ENCODE measurements around the gene NOX1. TPM values are rescaled to one million over a fixed set of nuclear protein-coding genes. Genes with fewer than 3 reads are reported as not detected.

The NOX1 gene
- total RNA-seq (2014; rRNA removed; shearing (Covaris generic)): not detected in 2 replicates
- not detected in 2 replicates for polyA plus RNA-seq (2015; cell fraction: cytosol; rRNA removed)
- polyA plus RNA-seq (2015; cell fraction: nucleus; rRNA removed): not detected in 2 replicates

- peak; percentile 2 for DNase-seq (ENCODE audit: low read depth, low spot score)
- in situ Hi-C loops (cut with HindIII; ENCODE audit: low pct_unique_long_range_greater_than_20kb, low sequenced_read_pairs): no loop called here
Measured at GRCh38 chrX:100874325-100874724, at the start of gene NOX1. NOX1 (minus strand) TSS chrX:100874359; CDS start chrX:100874139, 220 bp downstream.

- DNase-seq (ENCODE audit: low read depth, low spot score): no peak
- in situ Hi-C loops (cut with HindIII; ENCODE audit: low pct_unique_long_range_greater_than_20kb, low sequenced_read_pairs): no loop called here
Measured at GRCh38 chrX:100915562-100915961, 41.4 kb upstream of the NOX1 start.

- DNase-seq (ENCODE audit: low read depth, low spot score): no peak
- in situ Hi-C loops (cut with HindIII; ENCODE audit: low pct_unique_long_range_greater_than_20kb, low sequenced_read_pairs): no loop called here
Measured at GRCh38 chrX:100913111-100913510, 39.0 kb upstream of the NOX1 start.

DNA sequence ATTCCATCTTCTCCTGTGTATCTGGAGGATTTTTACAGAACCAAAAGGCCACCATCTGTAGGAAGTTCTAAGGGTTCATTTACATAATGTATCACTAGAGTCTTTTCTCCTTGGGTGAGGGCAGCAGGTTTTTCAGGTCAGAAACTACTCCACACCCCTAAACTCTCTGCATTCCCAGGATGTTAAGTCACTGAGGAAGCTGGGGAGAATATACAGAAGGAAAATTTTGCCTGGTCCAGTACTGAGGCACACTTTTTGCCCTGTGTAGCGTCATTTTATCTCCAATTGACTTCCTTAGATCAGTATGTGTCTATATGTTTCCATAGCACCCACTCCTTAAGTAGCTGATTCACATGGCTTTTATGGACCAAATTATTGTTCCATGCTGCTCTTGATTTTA lies 37.6 kb upstream of the NOX1 start:
- in situ Hi-C loops (cut with HindIII; ENCODE audit: low pct_unique_long_range_greater_than_20kb, low sequenced_read_pairs): no loop called here
- no peak for DNase-seq (ENCODE audit: low read depth, low spot score)

- no peak for DNase-seq (ENCODE audit: low read depth, low spot score)
- in situ Hi-C loops (cut with HindIII; ENCODE audit: low pct_unique_long_range_greater_than_20kb, low sequenced_read_pairs): no loop called here
Measured at GRCh38 chrX:100905620-100906019, 31.5 kb upstream of the NOX1 start.

- no peak for DNase-seq (ENCODE audit: low read depth, low spot score)
- in situ Hi-C loops (cut with HindIII; ENCODE audit: low pct_unique_long_range_greater_than_20kb, low sequenced_read_pairs): no loop called here
Measured at GRCh38 chrX:100904433-100904832, 30.3 kb upstream of the NOX1 start.

- in situ Hi-C loops (cut with HindIII; ENCODE audit: low pct_unique_long_range_greater_than_20kb, low sequenced_read_pairs): no loop called here
- DNase-seq (ENCODE audit: low read depth, low spot score): peak; percentile 63
Measured at GRCh38 chrX:100895365-100896075, 21.4 kb upstream of the NOX1 start.

DNA sequence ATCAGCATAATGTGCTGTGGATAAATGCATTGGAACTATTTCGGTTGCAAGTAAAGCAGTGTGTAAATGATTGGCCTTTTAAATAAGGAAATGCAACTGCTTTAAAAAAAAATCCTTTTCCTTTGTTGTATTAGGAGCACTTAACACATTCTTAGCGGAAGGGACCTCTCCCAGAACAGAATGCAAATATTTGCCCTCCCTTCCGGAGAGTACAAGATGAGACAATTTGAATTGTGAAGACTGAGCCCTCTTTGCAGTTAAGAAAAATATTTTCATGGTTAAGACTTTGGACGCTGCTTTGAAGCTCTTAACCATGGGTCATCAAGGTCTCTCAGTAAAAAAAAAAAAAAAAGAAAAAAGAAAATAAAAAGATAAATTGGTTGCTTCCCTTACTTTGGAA lies 9.5 kb upstream of the NOX1 start:
- in situ Hi-C loops (cut with HindIII; ENCODE audit: low pct_unique_long_range_greater_than_20kb, low sequenced_read_pairs): no loop called here
- no peak for DNase-seq (ENCODE audit: low read depth, low spot score)

DNA sequence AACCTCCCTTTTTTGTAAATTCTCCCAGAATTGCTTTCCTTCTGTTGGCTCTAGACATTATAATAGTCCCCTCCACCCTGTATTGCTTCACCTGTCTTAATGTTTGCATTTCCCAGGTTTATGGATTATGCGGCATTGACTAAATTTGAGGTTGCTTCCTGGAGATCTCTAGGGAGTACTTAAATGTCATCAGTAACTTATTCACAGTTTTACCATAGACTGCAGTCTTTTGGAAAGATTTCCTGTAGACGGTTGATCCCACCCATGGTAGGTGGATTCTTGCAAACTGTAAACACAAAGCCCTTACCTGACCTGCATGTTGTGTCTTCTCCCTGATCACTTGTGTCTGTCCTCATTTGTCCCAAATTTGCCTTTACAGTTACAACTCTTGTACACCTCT lies 6.2 kb upstream of the NOX1 start:
- in situ Hi-C loops (cut with HindIII; ENCODE audit: low pct_unique_long_range_greater_than_20kb, low sequenced_read_pairs): no loop called here
- DNase-seq (ENCODE audit: low read depth, low spot score): no peak

DNA sequence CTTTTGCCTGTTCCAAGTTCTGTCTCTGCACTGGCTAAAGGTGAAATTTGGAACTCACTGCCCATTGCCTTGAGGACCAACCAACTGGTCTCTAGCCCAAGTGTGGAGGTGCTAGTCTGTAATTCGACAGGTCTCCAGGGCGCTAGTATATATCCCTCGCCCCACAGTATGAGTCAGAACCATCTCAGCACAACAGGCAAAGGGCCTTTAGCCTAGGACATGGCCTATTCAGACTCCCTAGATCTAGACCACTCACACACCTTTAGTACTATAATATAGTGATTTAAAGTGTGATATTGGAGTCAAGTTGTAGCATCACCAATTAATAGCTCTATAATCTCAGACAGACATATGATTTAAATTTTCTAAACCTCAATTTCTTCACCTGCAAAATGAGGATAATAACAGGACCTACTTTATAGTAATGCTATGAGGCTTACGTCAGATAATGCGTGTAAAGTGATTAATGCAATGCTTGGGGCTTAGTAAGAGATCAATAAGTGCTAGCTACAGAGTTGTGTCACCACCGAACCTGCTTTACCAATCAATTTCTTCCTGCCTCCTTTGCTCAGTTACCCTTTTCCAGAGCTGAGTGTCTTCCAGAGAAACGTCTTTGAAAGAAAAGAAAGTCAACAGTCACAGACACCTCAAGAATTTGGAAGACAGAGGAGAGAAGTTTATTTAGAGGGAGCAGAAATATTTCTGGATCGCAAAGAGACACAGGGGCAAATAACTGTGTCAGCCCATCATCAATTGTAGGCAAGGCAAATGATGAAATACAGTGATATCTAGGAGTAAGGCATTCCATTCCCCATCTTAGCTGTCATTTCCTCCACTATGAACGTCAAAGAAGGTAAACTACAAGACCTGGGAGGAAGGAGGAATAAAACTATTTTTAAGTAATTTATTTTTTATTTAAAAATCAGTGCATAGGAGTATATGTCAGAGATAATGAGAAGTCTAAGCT lies 2.3 kb downstream of the NOX1 start:
- in situ Hi-C loops (cut with HindIII; ENCODE audit: low pct_unique_long_range_greater_than_20kb, low sequenced_read_pairs): no loop called here
- no peak for DNase-seq (ENCODE audit: low read depth, low spot score)

DNA sequence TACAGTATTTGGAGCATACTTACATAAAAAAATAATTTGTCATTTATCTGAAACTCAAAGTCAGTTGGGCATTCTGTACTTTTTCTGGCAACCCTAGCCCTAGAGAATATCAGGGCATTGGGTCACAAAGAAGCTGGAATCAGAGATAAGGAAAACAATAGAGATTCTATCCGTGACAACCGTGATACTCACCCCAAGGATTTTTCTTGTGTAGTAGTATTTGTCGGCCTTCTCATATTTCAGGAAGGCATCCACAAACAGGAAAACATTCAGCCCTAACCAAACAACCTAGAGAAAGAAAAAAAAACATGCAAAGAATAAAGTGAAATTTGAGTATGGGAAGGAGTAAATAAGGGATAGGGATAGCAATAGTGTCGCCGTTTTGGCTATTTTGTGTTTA lies 3.6 kb downstream of the NOX1 start:
- in situ Hi-C loops (cut with HindIII; ENCODE audit: low pct_unique_long_range_greater_than_20kb, low sequenced_read_pairs): no loop called here
- DNase-seq (ENCODE audit: low read depth, low spot score): no peak

DNA sequence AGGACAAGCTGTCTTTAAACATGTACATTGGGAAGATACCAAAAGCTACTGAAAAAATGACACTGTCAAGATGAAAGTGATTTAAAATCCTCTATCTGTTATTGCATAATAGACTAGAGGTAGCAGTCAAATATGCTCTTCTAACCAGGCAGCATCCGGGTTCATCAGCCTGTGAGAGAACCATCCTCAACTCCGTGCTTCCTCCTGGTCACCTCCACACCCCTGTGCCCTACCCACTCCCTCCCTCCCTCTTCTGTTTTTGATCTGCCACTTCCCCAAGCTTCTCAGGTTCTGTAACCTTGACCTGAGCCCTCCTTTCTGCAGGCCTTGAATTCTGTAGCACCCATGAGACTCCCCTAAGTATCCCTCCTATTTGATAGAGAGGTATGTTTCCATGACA lies 5.9 kb downstream of the NOX1 start:
- in situ Hi-C loops (cut with HindIII; ENCODE audit: low pct_unique_long_range_greater_than_20kb, low sequenced_read_pairs): no loop called here
- DNase-seq (ENCODE audit: low read depth, low spot score): no peak

GRCh38 chrX:100864657-100865391 lies 9.3 kb downstream of the NOX1 start:
- in situ Hi-C loops (cut with HindIII; ENCODE audit: low pct_unique_long_range_greater_than_20kb, low sequenced_read_pairs): no loop called here
- DNase-seq (ENCODE audit: low read depth, low spot score): peak; percentile 28

- DNase-seq (ENCODE audit: low read depth, low spot score): no peak
Measured at GRCh38 chrX:100863326-100863864, 10.8 kb downstream of the NOX1 start.

GRCh38 chrX:100852810-100853209 lies 21.3 kb downstream of the NOX1 start:
- no peak for DNase-seq (ENCODE audit: low read depth, low spot score)
- in situ Hi-C loops (cut with HindIII; ENCODE audit: low pct_unique_long_range_greater_than_20kb, low sequenced_read_pairs): no loop called here

More at GRCh38 chrX:100863326-100863864, 10.8 kb downstream of the NOX1 start:
- in situ Hi-C loops (cut with HindIII; ENCODE audit: low pct_unique_long_range_greater_than_20kb, low sequenced_read_pairs): no loop called here

- in situ Hi-C loops (cut with HindIII; ENCODE audit: low pct_unique_long_range_greater_than_20kb, low sequenced_read_pairs): no loop called here
- no peak for DNase-seq (ENCODE audit: low read depth, low spot score)
Measured at GRCh38 chrX:100850317-100850716, 23.8 kb downstream of the NOX1 start.

GRCh38 chrX:100831219-100831946 lies 42.8 kb downstream of the NOX1 start:
- in situ Hi-C loops (cut with HindIII; ENCODE audit: low pct_unique_long_range_greater_than_20kb, low sequenced_read_pairs): no loop called here
- DNase-seq (ENCODE audit: low read depth, low spot score): no peak

All from SK-MEL-5 (cell line).